ENCODE data around the gene SMARCA1.
"Not testable (repeated sequence)": the region's sequence is repeated elsewhere in the genome, so short reads cannot be mapped to it uniquely, and the experiment has no call there.

The SMARCA1 gene

GRCh38 chrX:129523079-129523911 lies at the start of gene SMARCA1:
Gene SMARCA1, minus strand, starts transcription at chrX:129523490. Its CDS starts 120 bp downstream, at chrX:129523370.
- no peak for DNase-seq (ENCODE audit: low spot score)

DNA sequence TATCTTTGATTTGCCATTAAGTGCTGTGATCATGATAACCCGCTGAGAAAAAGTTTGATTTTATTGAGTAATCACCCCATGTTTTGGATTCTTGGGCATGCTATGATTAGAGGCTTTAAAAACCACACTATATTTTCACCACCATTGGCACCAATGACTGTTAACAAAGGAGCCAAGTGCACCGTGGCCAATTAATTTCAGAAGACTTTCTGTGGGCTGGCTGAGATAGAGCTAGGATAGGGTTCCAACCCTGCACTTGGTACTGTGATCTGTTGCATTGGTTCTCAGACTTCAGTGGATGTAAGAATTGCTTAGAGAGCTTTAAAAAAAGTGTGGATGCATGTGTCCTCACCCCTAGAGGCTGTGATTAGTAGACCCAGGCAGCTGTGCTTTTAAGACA lies 49.1 kb upstream of the SMARCA1 start:
- DNase-seq (ENCODE audit: low spot score) = no peak

GRCh38 chrX:129568349-129568748 lies 45.1 kb upstream of the SMARCA1 start:
- DNase-seq (ENCODE audit: low spot score) = no peak

- DNase-seq (ENCODE audit: low spot score) = no peak
Measured at GRCh38 chrX:129566073-129566472, 42.8 kb upstream of the SMARCA1 start.

DNA sequence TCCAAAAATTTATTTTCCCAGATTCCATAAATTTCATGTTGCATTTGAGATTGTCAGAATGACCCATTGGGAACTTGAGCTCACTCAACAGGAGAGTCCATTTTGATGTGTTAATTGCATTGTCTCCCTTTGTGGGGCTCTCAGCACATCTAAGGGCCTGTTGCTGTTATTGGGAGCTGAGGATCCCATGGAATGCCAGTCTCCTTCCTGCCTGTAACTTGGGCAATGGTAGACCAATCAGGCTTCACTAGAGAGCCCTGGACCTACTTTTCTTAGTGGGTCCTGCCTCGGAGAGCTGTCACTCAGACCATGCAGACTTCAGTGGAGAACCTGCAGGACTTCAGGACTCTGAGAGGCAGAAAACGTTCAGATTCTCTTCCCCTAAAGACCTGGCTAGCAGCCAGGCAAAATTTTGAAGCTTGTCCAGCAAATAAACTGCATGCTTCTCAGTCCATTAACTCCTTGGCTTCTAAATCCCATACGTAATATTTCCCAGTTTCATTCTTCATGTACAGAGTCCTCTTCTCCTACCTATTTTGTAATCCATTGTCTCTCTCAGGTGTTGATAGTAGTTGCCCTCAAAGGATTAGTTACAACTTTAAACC lies 41.9 kb upstream of the SMARCA1 start:
- DNase-seq (ENCODE audit: low spot score) = no peak

GRCh38 chrX:129564345-129564744 lies 41.1 kb upstream of the SMARCA1 start:
- not testable (repeated sequence) for DNase-seq (ENCODE audit: low spot score)

DNA sequence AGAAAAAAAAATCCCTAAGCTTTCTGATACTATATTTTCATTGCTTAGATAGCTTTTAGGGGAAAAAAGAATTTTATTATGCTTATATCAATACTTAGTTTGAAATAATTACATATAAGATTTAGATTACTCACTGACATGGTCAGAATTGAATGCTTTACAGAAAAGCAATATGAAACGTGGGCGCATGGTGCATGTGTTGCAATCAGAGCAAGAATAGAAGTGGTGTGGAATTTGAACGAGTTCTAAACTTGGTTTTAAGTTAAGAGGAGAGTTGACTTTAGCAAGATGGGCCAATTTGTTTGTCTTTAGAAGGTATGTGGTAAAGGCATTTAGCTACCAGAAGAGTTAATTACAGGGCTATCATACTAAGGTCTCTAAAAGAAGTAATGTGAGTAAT lies 38.2 kb upstream of the SMARCA1 start:
- DNase-seq (ENCODE audit: low spot score) = no peak

- DNase-seq (ENCODE audit: low spot score) = no peak
Measured at GRCh38 chrX:129559783-129560182, 36.5 kb upstream of the SMARCA1 start.

- no peak for DNase-seq (ENCODE audit: low spot score)
Measured at GRCh38 chrX:129557844-129558480, 34.7 kb upstream of the SMARCA1 start.

DNA sequence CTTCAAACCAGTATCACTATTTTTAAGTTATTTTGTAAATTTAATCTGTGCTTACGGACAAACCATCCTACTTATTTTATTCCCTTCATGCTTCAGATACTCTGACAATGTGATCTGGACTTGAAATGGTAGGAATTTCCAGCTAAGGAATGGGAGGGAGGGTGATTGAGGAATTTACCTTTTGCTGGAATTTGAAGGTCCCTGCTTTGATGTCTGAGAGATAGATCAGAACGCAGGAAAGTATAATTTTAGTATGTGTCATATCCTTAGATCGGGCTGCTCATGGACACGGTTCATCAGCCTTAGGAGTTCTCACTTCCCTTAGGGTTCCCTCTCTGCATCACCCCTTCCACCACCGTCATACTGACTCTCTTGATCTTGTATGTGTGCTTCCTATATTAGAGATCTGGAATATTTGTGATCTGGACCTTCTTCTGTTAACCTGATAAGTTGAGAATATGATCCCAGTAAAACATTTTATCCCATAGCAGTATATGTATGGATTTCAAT lies 33.6 kb upstream of the SMARCA1 start:
- no peak for DNase-seq (ENCODE audit: low spot score)

GRCh38 chrX:129554816-129555215 lies 31.5 kb upstream of the SMARCA1 start:
- not testable (repeated sequence) for DNase-seq (ENCODE audit: low spot score)

DNA sequence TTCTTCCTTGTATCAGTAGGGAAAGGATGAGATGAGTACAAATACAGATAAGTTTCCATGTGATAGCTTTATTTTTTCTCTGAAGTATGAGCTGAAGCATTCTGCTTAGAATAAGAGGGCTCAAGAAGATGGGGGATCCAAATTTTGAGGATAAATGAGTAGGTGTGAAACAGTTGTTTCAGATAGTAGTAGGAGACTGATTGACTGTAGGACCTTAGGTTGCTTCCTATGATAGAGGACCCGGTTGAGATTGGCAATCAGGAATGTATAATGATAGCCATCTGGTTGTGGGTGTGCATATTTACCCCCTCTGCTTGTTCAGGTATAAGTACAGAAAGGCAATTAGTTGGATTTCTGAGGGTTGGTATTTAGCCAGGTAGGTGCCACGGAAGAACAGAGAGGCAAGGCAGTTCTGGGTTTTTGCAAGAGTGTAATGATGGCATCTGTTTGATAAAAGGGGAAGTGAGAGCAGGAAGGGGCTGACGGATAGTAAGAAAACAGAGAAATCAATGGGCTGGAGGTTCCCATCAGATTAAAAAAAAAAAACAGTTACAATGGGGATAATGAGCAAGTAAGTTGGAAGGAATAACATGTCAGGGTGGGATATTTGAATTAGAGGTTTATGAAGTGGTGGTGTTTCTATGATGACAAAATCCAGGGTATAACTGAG lies 30.5 kb upstream of the SMARCA1 start:
- DNase-seq (ENCODE audit: low spot score) = no peak

DNA sequence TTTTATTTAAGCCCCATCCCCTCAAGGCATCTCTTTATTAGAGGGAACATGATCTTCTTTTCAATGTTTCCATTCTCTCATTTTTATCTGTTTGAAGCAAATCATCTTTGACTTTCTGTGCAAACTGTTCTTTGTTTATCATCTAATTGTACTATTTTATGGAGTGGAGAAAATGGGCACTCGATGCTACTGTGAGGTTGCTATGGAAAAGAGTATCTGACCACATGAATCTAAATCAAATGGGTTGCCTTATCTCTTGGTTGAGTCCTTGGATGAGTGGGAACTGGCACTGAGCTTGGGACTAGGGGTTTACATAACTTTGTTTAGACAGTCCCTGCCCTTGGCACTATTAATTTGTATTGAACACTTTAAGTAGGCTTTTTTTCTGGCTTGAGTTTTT lies 25.8 kb upstream of the SMARCA1 start:
- no peak for DNase-seq (ENCODE audit: low spot score)

GRCh38 chrX:129545408-129545807 lies 22.1 kb upstream of the SMARCA1 start:
- DNase-seq (ENCODE audit: low spot score) = no peak

- DNase-seq (ENCODE audit: low spot score) = no peak
Measured at GRCh38 chrX:129544780-129545179, 21.5 kb upstream of the SMARCA1 start.

GRCh38 chrX:129540722-129541184 lies 17.5 kb upstream of the SMARCA1 start:
- DNase-seq (ENCODE audit: low spot score) = peak; percentile 5

- DNase-seq (ENCODE audit: low spot score) = peak; percentile 63
Measured at GRCh38 chrX:129540068-129540653, 16.9 kb upstream of the SMARCA1 start, which contains the start of gene OCRL. Gene OCRL, plus strand, starts transcription at chrX:129540259. Its CDS starts 181 bp downstream, at chrX:129540440.

DNA sequence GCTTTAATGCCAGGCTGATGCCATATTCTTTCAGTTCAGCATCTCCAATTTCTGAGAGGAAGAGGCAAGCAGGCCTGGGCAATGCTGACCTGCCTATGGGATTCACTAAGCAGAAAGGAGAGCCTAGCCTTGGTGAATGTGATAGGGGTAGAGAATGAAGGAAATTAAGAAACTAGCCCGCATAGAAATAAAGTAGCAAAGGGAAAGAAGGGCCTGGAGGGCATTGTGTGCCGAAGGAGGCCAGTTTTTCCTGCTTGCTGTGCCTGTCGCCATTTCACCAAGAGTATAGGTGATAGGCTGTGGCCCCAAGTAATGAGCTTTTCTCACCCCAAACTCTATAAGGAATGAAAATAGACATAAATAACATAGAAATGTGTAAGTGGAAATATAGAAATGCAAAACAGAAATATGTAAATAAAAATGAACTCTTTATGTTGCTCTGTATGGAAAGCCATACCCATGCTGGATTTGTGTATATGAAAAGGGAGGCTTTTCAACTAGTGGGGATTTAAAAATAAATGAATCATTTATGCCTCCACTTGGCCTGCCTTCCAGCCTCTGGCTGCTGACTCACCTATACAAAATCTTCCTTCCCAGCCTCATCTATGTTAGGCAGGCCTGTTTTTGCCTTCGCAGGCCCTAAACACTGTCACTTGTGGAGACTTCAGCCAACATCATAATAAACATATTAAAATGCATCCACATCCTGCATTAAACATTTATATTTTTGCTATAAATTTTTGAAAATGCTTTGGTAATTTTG lies 11.7 kb upstream of the SMARCA1 start:
- no peak for DNase-seq (ENCODE audit: low spot score)

- no peak for DNase-seq (ENCODE audit: low spot score)
Measured at GRCh38 chrX:129531132-129531531, 7.8 kb upstream of the SMARCA1 start.

DNA sequence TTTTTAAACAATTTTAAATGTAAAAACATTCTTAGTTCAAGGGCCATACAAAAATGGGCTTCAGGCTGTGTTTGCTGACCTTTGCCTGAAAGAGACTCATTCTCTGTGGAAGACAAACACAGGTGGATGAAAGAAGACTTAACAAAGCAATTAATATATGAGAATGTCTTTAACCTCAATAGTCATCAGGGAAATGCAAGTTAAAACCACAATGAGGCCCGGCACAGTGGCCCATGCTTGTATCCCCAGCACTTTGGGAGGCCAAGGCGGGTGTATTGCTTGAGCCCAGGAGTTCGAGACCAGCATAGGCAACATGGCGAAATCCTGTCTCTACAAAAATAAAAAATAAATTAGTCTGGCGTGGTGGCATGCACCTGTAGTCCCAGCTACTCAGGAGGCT lies 7.1 kb upstream of the SMARCA1 start:
- no peak for DNase-seq (ENCODE audit: low spot score)
